IPS-18c (cell line): ENCODE results near the gene CEP135.
"Not testable (repeated sequence)": the region's sequence is repeated elsewhere in the genome, so short reads cannot be mapped to it uniquely, and the experiment has no call there.

Source experiments
- H3K4me3 ChIP-seq: 2 replicates; pipeline ENCODE4 v1.7.0; 2013; ENCODE audit warnings: low read depth, mild to moderate bottlenecking, low read length, moderate library complexity; ENCODE audit not compliant: insufficient read depth
- H3K9me3 ChIP-seq: one replicate; pipeline ENCODE4 v1.6.1; 2013; ENCODE audit warnings: mild to moderate bottlenecking, low read length, moderate library complexity; ENCODE audit not compliant: control insufficient read depth, insufficient read depth

Gene CEP135

GRCh38 chr4:56051029-56051709, 102.4 kb downstream of the CEP135 start:
- no peaks in the 10 kb centered on the region for H3K9me3 ChIP-seq
- no peak overlapping the region for H3K4me3 ChIP-seq

GRCh38 chr4:56051710-56052075, 102.9 kb downstream of the CEP135 start:
- Histone ChIP-seq H3K4me3 (no peak overlapping the region), H3K9me3 (no peaks in the 10 kb centered on the region)

DNA sequence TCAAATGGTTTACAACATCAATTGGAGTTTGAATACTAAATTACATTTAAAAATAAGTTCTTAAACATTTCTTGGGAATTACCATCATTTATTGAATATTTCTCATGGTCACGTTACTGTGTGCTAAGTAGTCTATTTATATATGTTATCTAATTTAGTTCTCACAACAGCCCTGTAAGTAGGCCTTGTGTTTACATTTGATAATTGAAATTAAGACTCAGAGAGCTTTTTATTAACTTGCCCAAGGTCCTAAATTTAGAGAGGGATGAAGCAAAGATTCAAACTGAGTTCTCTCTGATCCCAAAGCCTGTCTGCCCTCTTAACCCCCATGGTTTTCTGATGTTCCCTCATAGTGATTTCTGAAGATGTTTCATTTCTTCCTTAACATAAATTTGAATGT, 103.7 kb downstream of the CEP135 start:
- Histone ChIP-seq H3K9me3 (no peaks in the 10 kb centered on the region), H3K4me3 (no peak overlapping the region)

DNA sequence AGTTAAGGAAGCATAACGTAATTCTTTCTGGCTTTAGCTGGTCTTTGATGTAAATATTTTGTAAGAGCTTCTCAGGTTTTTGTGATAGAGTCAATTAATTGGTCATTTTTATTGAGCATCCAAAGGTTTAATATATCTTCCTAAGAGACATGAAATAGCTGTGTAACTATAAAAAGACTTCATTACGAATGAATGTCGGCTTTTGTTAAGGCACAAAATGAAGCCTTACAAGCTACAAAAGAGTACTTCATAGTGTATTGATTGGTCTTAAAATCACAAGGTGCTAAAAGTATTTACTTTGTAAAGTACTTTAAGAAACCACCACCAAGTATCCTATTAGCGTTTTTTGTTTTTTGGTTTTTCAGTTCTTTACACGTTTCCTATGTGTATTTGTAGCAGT, 104.2 kb downstream of the CEP135 start:
- H3K4me3 ChIP-seq: no peak overlapping the region
- no peaks in the 10 kb centered on the region for H3K9me3 ChIP-seq

DNA sequence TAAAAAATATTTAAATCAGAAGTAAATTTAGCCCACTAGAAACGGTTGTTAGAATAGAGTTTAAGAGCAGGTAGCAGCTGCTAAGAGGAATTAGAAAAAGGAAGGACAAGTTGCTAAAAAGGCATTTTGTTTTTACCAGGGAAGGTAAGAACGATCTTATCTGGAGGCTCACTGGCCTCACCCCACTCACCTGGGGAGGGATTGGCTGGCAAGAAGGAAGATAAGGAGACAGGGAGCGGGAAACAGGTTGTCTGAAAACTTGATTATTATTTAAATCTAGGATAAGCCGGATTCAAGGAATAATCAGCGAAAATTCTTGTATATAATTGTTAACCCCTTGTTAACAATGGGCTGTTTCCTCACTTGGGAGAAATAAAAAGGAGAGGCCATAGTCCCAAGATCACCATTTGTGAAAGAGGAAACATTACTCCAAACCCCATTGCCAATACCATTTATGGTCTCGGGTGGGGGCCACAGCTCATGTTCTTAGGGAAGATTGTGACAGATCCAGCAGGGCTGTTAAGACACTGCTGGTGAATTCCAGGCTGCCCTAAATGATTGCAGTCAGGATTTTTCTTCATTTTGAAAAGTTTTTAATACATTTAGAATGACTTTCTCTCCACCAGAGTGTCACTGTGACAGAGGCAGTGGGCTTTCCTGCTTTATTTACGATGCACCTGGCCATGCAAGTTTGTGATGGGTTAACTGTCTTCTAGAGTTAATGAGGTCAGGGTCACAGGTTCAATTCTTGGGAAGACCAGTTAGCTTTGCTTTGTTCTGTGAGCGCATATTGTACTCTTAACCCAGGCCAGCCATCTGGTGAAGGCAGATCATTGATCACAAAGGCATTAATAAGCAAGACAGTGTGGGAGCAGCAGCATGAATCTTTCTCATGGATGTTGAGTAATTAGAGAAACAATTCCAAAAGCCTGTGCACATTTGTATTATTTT, 106.6 kb downstream of the CEP135 start:
- H3K4me3 ChIP-seq: no peak overlapping the region
- no peaks in the 10 kb centered on the region for H3K9me3 ChIP-seq

GRCh38 chr4:56055991-56056390, 107.2 kb downstream of the CEP135 start:
- H3K9me3 ChIP-seq: no peaks in the 10 kb centered on the region
- no peak overlapping the region for H3K4me3 ChIP-seq

GRCh38 chr4:56058555-56058954, 109.8 kb downstream of the CEP135 start:
- Histone ChIP-seq H3K4me3 (no peak overlapping the region), H3K9me3 (no peaks in the 10 kb centered on the region)

DNA sequence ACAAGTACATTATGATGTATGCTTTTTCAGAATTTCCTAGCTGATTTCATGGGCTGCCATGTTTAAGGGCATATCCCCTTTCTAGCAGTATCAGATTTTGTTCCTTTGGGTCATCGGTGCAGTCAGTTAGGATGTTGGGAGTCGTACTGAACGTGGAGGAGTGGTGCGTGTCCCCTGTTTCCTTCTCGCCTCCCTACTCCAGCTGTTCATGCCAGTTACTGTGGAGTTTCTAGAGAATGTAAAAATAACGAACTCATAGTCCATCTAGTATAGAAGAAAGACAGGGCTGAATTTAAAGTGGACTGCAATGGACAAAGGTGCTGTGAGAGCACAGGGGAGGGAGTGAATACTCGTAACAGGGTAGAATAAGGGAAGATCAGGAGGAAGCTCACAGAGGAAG, 111.3 kb downstream of the CEP135 start:
- Histone ChIP-seq H3K4me3 (no peak overlapping the region), H3K9me3 (no peaks in the 10 kb centered on the region)

DNA sequence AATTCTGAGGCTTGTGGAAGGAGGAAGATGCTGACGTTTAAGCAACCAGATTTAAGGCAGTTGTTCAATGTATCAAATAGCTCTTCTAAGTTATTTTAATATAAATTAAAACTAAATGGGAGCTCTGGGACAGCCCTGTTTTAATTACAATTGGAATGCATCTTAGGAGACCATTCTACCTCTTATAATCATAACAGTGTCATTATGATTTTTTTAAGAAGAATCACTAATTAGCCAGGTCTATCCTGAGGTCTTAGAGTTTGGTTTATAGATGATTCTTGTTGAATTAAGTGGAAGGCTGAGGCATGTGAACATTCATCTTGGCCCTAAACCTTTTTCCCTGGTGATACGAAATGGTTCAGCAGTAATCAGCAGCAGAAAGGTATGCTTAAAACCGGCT, 113.4 kb downstream of the CEP135 start:
- Histone ChIP-seq H3K4me3 (no peak overlapping the region), H3K9me3 (no peaks in the 10 kb centered on the region)

GRCh38 chr4:56062526-56063145, 113.9 kb downstream of the CEP135 start:
- Histone ChIP-seq H3K4me3 (no peak overlapping the region), H3K9me3 (no peaks in the 10 kb centered on the region)

- no peak overlapping the region for H3K4me3 ChIP-seq
Measured at GRCh38 chr4:56066493-56066892, 117.7 kb downstream of the CEP135 start.

DNA sequence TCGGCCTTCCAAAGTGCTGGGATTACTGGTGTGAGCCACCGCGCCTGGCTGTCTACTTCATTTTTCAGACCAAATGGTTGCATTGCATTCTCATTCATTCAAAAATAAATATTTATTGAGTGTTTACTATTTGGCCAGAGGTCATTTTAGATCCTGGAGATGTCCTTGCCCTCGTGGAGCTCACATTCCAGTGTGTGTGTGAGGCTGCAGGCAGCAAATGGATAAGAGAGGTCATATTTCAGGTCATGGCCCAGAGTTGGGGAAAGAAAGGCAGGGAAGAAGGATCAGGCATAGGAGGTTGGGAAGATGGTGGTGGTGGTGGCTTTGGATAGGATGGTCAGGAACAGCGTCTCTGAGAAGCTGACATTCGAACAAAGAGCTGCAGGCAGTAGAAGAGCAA, 119.1 kb downstream of the CEP135 start:
- H3K9me3 ChIP-seq: no peaks in the 10 kb centered on the region

More at GRCh38 chr4:56066493-56066892, 117.7 kb downstream of the CEP135 start:
- no peaks in the 10 kb centered on the region for H3K9me3 ChIP-seq

DNA sequence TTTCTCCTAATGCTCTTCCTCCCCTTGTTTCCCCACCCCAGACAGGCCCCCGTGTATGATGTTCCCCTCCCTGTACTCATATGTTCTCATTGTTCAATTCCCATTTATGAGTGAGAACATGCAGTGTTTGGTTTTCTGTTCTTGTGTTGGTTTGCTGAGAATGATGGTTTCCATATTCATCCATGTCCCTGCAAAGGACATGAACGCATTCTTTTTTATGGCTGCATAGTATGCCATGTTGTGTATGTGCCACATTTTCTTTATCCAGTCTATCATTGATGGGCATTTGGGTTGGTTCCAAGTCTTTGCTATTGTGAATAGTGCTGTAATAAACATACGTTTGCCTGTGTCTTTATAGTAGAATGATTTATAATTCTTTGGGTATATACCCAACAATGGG, 124.0 kb downstream of the CEP135 start:
- H3K9me3 ChIP-seq, H3K4me3 ChIP-seq: not testable (repeated sequence)

More for the DNA sequence above, 119.1 kb downstream of the CEP135 start:
- H3K4me3 ChIP-seq: no peak overlapping the region

- no peak overlapping the region for H3K4me3 ChIP-seq
- no peaks in the 10 kb centered on the region for H3K9me3 ChIP-seq
Measured at GRCh38 chr4:56077676-56078075, 128.9 kb downstream of the CEP135 start.

GRCh38 chr4:56078866-56079265, 130.1 kb downstream of the CEP135 start:
- Histone ChIP-seq H3K4me3 (no peak overlapping the region), H3K9me3 (no peaks in the 10 kb centered on the region)

- Histone ChIP-seq H3K9me3 (no peaks in the 10 kb centered on the region), H3K4me3 (no peak overlapping the region)
Measured at GRCh38 chr4:56080384-56080783, 131.6 kb downstream of the CEP135 start.

DNA sequence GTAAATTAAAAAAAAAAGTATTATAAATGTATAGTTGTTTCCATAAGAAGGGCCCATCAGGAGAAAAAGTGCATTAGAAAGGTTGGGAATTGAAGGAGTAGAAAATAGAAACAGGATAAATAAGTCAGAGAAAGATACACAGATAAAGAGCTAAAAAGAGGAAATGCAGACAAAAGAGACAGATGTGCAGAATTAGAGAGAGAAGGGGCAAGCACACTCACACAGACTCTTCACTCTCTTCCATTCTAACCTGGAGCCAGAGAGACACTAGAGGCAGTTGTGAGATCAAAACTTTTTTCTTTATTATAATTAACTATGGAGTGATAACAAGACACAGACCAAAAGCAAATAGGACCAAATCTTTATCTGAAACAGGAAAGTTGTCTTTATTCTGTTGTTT, 134.1 kb downstream of the CEP135 start:
- Histone ChIP-seq H3K9me3 (no peaks in the 10 kb centered on the region), H3K4me3 (no peak overlapping the region)
